Measurements from ENCODE around the gene OR5AC2. TPM values are rescaled to one million over a fixed set of nuclear protein-coding genes. Genes with fewer than 3 reads are reported as not detected.

The OR5AC2 gene
- polyA plus RNA-seq, 1 experiment: not detected

GRCh38 chr3:98130421-98130820 lies 43.4 kb downstream of the OR5AC2 start, which contains the start of gene OR5H1:
Gene OR5H1 (plus strand): TSS chr3:98130721. CDS start chr3:98132698, 1,977 bp downstream.
- POLR2A ChIA-PET: no interaction called here
- TF ChIP-seq CTCF (IDR thresholded peaks at IDR 0.05; ENCODE audit: insufficient read depth, low read depth, low read length): no peak
- H3K27me3 ChIP-seq (ENCODE audit: control insufficient read depth, insufficient read depth, low read length): no peaks in the 10 kb centered on the region
- no peaks in the 10 kb centered on the region for H3K36me3 ChIP-seq (ENCODE audit: control insufficient read depth, insufficient read depth, low read length)
- CTCF ChIA-PET: no interaction called here
- no peak within 1 kb of the TSS for H3K4me3 ChIP-seq (ENCODE audit: low read depth, low read length)
- no peak for DNase-seq (ENCODE audit: low read depth)

GRCh38 chr3:98136631-98137030 lies 49.7 kb downstream of the OR5AC2 start:
- TF ChIP-seq CTCF (IDR thresholded peaks at IDR 0.05; ENCODE audit: insufficient read depth, low read depth, low read length): no peak
- H3K27me3 ChIP-seq (ENCODE audit: control insufficient read depth, insufficient read depth, low read length): no peaks in the 10 kb centered on the region
- no peak for DNase-seq (ENCODE audit: low read depth)
- no peaks in the 10 kb centered on the region for H3K36me3 ChIP-seq (ENCODE audit: control insufficient read depth, insufficient read depth, low read length)
- POLR2A ChIA-PET: no interaction called here
- CTCF ChIA-PET: interaction anchor here (1.1 kb wide), 1 partner anchor 10 kb away, joined by 3 read pairs; no protein-coding TSS in a partner anchor
- no peak overlapping the region for H3K4me3 ChIP-seq (ENCODE audit: low read depth, low read length)

Other genes with a start within 250 kb of the OR5AC2 start
- 19.6 and 24.2 TPM in 2 replicates for gene RIOX2, start 114.7 kb upstream of the OR5AC2 start, polyA plus RNA-seq (2011; rRNA removed)
- not detected in 2 replicates for gene GABRR3, start 51.9 kb upstream of the OR5AC2 start, polyA plus RNA-seq (2011; rRNA removed)
- not detected in 2 replicates for gene OR5H1, start 43.5 kb downstream of the OR5AC2 start, polyA plus RNA-seq (2011; rRNA removed)
- gene OR5H14, start 60.3 kb downstream of the OR5AC2 start, polyA plus RNA-seq (2011; rRNA removed): not detected in 2 replicates
- not detected in 2 replicates for gene OR5H15, start 79.5 kb downstream of the OR5AC2 start, polyA plus RNA-seq (2011; rRNA removed)
- gene OR5H6, start 177.1 kb downstream of the OR5AC2 start, polyA plus RNA-seq (2011; rRNA removed): not detected in 2 replicates
- not detected in 2 replicates for gene OR5H2, start 195.3 kb downstream of the OR5AC2 start, polyA plus RNA-seq (2011; rRNA removed)

Measured in BJ (cell line).